Hematopoietic multipotent progenitor cell treated with erythropoietin and hydrocortisone succinate and interleukin-3 and kit ligand, for 4 days (in vitro differentiated cells): ENCODE results near the gene HYCC2.
"Not testable (repeated sequence)": the region's sequence is repeated elsewhere in the genome, so short reads cannot be mapped to it uniquely, and the experiment has no call there.

Experiments used
- DNase-seq: peaks from one replicate; pipeline ENCODE4 v3.0.0-alpha.2; 2015

Gene HYCC2

GRCh38 chr2:201070948-201071478 lies 458 bp downstream of the HYCC2 start:
- peak; percentile 56 for DNase-seq

- DNase-seq: no peak
These were observed 6.6 kb downstream of the HYCC2 start for GRCh38 chr2:201064797-201065329.

- not testable (repeated sequence) for DNase-seq
These were observed 8.0 kb downstream of the HYCC2 start for GRCh38 chr2:201063516-201063915.

GRCh38 chr2:201059961-201060755 lies 11.3 kb downstream of the HYCC2 start:
- peak; percentile 75 for DNase-seq

GRCh38 chr2:201058914-201059313 lies 12.6 kb downstream of the HYCC2 start:
- DNase-seq: peak; percentile 60

GRCh38 chr2:201057715-201058248 lies 13.7 kb downstream of the HYCC2 start:
- no peak for DNase-seq

- DNase-seq: no peak
These were observed 14.4 kb downstream of the HYCC2 start for GRCh38 chr2:201057087-201057521.

GRCh38 chr2:201049455-201049854 lies 22.0 kb downstream of the HYCC2 start:
- DNase-seq: no peak

GRCh38 chr2:201046881-201047280 lies 24.6 kb downstream of the HYCC2 start:
- no peak for DNase-seq

- not testable (repeated sequence) for DNase-seq
These were observed 28.4 kb downstream of the HYCC2 start for GRCh38 chr2:201043050-201043449.

GRCh38 chr2:201042451-201042850 lies 29.0 kb downstream of the HYCC2 start:
- DNase-seq: not testable (repeated sequence)

- no peak for DNase-seq
These were observed 30.4 kb downstream of the HYCC2 start for GRCh38 chr2:201040867-201041628.

- no peak for DNase-seq
These were observed 32.6 kb downstream of the HYCC2 start for GRCh38 chr2:201038855-201039254.

GRCh38 chr2:201038361-201038760 lies 33.1 kb downstream of the HYCC2 start:
- DNase-seq: not testable (repeated sequence)

- DNase-seq: not testable (repeated sequence)
These were observed 37.1 kb downstream of the HYCC2 start for GRCh38 chr2:201034355-201034754.

GRCh38 chr2:201024518-201024917 lies 47.0 kb downstream of the HYCC2 start:
- no peak for DNase-seq

GRCh38 chr2:201021914-201022313 lies 49.6 kb downstream of the HYCC2 start:
- peak; percentile 69 for DNase-seq
